GM21619 (cell line): ENCODE results near the gene PDLIM4.

Source experiments
- ATAC-seq: cut with Tn5 transposase; IDR thresholded peaks from one replicate; pipeline ENCODE4 v1.9.1; 2021; ENCODE audit not compliant: unreplicated experiment

Gene PDLIM4

GRCh38 chr5:132301344-132302271, 44.1 kb downstream of the PDLIM4 start:
- ATAC-seq, result no peak

GRCh38 chr5:132302413-132302812, 44.9 kb downstream of the PDLIM4 start:
- no peak for ATAC-seq

GRCh38 chr5:132303589-132303988, 46.1 kb downstream of the PDLIM4 start:
- no peak for ATAC-seq

GRCh38 chr5:132305420-132305819, 47.9 kb downstream of the PDLIM4 start:
- ATAC-seq, result no peak

GRCh38 chr5:132308701-132309100, 51.2 kb downstream of the PDLIM4 start:
- no peak for ATAC-seq

GRCh38 chr5:132309679-132310078, 52.2 kb downstream of the PDLIM4 start:
- no peak for ATAC-seq

GRCh38 chr5:132310141-132310834, 52.8 kb downstream of the PDLIM4 start:
- ATAC-seq, result no peak

GRCh38 chr5:132313366-132313765, 55.9 kb downstream of the PDLIM4 start:
- ATAC-seq, result no peak

GRCh38 chr5:132313961-132314432, 56.5 kb downstream of the PDLIM4 start:
- no peak for ATAC-seq

GRCh38 chr5:132315529-132316067, 58.1 kb downstream of the PDLIM4 start:
- ATAC-seq, result no peak

- no peak for ATAC-seq
Measured at GRCh38 chr5:132319975-132320374, 62.5 kb downstream of the PDLIM4 start.

GRCh38 chr5:132321109-132321721, 63.7 kb downstream of the PDLIM4 start:
- no peak for ATAC-seq

- no peak for ATAC-seq
Measured at GRCh38 chr5:132322266-132322665, 64.8 kb downstream of the PDLIM4 start.
